Activated gamma-delta T cell treated with Interleukin-2 at 50 U/mL for 16 hours (primary cell): ENCODE measurements around the gene RGS4.
"Not testable (repeated sequence)": the region's sequence is repeated elsewhere in the genome, so short reads cannot be mapped to it uniquely, and the experiment has no call there.

Experiments used
- DNase-seq: peaks from one replicate; pipeline ENCODE4 v3.0.0-alpha.2; 2020

RGS4 gene

DNA sequence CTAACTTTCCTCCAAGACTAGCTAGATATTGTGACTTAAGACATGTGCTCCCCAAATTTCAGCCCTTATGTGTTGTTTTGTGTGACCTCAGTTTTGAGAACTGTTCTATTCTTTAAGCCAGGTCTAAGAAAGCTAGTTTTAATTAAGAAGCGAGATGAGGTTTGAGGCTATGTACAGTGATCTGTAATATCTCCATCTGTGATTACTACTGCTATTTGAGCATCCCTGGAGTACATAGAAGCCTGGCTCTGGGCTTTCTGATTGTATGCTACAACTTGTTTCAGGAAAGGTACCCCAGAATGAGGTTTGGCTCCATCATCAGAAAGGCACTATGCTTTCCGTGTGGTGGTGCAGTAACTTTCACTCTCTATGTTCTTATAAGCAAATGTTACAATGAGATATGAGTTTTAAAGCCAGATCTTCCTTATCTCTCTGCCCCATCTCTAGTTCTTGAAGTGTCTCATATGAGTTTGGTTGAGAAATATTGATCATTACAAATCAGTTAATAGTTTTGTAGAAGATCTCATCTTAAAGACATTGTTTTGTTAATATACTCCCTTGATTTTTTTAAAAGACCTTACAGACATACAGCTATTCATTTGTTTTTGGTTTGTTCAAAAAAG is 605 bp downstream of the RGS4 start:
- no peak for DNase-seq

- DNase-seq = peak; percentile 3
Observed at GRCh38 chr1:163071405-163072255, 2.5 kb downstream of the RGS4 start.

DNA sequence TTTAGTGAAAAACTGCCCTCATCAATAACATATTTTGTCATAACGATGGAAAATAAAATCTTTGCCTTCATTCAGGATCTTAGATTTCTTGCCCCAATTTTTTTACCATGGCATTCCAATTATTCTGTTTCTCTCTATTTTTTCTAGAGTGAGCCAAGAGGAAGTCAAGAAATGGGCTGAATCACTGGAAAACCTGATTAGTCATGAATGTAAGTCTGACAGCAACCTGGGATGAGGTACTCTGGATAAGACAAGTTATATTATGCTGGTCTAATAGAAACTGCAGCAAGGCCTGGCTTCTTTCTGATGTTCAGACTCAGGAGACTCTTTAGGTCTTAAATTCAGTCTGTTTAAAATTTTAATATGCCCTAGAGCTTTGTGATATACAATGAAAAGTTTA is 3.5 kb downstream of the RGS4 start:
- DNase-seq = no peak

DNA sequence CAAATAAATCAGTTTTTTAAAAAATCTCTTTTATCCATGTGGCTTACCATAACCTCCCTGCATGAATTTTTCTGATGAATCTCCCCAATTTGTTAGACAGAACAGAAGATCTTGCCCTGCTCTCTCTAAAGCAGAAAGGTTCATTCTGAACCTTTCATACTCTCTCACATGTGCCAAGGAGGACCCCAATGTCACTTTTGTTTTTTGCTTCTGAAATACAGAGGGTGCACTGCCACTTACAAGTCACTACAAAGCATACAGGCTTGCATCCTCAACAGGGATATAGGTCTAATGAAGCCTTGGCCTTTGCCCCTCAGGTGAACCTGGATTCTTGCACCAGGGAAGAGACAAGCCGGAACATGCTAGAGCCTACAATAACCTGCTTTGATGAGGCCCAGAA is 4.8 kb downstream of the RGS4 start:
- no peak for DNase-seq

DNA sequence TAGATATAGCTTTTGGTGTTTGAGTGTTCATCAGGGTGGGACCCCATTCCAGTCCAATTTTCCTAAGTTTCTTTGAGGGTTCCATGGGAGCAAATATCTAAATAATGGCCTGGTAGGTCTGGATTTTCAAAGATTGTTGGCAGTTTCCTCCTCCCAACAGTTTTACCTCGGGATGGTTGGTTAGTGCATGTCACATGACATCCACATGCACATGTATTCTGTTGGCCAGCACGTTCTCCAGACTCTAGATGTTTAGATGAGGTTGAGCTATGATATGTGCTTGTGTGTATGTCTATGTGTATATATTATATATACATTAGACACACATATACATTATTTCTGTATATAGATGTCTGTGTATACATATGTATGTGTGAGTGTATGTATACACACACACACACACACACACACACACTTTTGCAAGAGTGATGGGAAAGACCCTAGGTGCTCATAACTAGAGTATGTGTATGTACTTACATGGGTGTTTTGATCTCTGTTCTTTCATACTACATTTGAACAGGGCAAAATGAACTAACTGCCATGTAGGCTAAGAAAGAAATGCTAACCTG is 5.6 kb downstream of the RGS4 start:
- no peak for DNase-seq

DNA sequence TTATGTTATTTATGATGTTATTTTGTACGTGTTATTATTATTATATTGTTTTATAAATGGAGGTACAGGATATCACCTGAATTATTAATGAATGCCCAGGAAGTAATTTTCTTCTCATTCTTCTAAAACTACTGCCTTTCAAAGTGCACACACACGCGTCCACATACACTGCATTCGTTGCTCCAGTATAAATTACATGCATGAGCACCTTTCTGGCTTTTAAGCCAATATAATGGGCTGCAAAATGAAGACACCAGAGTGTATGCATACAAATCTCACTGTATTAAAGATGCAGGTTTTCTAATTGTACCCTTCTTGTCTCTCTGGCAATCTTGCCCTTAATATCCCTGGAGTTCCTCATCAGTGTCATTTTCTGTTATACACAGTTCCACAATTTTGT is 6.9 kb downstream of the RGS4 start:
- no peak for DNase-seq

DNA sequence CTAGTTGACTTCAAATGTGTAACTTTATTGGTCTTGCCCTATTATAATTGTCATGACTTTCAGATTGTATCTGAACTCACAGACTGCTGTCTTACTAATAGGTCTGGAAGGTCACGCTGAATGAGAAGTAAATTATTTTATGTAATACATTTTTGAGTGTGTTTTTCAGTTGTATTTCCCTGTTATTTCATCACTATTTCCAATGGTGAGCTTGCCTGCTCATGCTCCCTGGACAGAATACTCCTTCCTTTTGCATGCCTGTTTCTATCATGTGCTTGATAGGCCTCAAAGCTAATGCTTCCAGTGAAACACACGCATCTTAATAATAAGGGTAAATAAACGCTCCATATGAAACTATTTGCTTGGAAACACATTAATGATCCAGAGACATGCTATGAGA is 7.3 kb downstream of the RGS4 start:
- DNase-seq = no peak

DNA sequence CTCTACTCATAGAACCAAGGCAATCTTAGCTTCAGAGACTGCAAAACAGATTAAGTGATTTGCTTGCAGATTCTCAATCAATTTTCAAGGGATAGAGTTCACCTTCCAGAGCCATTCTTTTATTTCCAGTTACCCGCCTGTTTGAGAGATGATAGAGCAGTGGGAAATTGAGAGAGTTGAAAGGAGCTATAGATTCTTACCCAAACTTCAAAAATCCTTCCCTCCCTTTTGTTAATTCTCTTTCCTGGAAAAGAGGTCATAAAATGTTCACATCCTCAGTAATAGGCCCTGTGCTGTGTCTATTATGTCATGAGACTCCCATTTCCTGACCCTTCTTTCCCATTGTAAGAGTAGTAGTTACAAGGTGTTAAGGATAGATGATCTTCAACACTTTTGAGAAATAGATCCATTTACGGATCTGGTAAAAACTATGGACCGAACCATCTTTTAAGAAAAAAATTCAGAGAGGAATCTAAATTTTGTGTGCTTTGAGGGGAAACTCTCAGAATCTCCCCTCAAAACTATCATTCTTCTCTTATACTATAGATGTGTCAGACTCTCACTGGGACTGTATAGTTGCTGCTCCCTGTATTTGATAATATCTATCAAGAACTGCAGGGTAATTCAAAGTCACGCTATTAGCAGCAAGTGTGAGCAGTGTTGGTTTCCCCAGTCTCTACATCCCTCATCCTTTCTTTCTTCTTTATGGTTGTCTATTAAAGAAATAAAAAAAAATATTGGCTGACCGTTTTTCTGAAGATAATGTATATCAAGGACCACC is 8.0 kb downstream of the RGS4 start:
- no peak for DNase-seq

GRCh38 chr1:163082971-163083370 is 13.8 kb downstream of the RGS4 start:
- DNase-seq = no peak

DNA sequence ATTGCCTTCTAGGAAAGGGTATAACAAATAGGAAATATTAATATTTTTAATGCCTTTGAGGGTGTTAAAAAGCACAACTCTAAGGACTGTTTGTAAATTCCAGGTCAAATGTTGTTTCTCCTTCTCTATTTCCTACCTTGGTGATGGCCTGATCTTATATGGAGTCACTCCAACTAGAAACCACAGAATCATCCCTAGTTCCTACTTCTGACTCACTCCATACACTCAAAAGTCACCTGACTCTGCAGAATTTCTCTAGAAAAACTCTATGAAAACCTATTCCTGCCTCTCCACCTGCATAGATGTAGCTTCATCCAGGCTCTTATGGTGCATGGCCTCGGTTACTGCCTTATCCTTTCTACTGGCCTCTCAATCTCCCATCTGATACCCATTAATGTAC is 14.5 kb downstream of the RGS4 start:
- DNase-seq = no peak

DNA sequence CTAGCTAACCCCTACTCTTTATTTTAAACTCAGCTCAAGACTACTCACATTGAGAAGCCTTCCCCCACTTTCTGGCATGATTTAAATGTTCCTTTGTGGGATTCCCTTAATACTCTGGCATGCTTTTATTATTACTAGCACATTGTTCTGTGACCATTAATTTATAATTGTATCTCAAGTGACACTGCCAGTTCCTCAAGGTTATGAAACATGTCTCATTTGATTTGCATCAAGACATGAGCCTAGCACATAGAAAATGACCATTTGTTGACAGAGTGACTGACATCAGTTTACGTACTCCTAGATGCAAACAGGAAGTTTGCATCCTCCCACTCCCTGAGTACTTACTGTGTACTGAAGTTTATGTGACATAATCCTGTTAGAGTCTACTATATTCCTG is 15.2 kb downstream of the RGS4 start:
- no peak for DNase-seq

- DNase-seq = no peak
Observed at GRCh38 chr1:163085041-163085903, 16.1 kb downstream of the RGS4 start.

- DNase-seq = no peak
Observed at GRCh38 chr1:163085904-163086268, 16.7 kb downstream of the RGS4 start.

DNA sequence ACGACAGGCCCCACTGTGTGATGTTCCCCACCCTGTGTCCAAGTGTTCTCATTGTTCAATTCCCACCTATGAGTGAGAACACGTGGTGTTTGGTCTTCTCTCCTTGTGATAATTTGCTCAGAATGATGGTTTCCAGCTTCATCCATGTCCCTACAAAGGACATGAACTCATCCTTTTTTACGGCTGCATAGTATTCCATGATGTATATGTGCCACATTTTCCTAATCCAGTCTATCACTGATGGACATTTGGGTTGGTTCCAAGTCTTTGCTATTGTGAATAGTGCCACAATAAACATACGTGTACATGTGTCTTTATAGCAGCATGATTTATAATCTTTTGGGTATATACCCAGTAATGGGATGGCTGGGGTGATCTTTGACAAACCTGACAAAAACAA is 20.0 kb downstream of the RGS4 start:
- DNase-seq = not testable (repeated sequence)

GRCh38 chr1:163090321-163090945 is 21.3 kb downstream of the RGS4 start:
- no peak for DNase-seq

- DNase-seq = no peak
Observed at GRCh38 chr1:163093169-163093568, 24.0 kb downstream of the RGS4 start.

GRCh38 chr1:163093579-163093978 is 24.4 kb downstream of the RGS4 start:
- DNase-seq = no peak

DNA sequence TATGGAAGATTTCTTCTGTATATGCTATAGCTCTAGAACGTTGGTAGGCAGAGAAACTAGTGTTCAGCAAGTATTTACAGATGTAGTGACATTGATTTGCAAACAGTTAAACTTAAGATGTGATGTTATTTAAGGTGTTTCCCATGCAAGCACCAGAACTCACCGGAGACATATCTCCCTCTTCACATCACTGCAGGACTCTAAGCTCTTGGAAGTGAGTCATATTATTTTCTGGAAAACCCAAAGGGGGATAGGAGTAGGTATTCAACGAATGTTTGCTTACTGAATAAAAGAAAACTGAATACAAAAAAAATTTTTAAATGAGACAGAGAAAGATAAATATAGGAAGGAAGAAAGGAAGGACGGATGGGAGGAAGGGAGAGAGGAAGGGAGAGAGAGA is 25.0 kb downstream of the RGS4 start:
- no peak for DNase-seq

GRCh38 chr1:163094589-163094988 is 25.4 kb downstream of the RGS4 start:
- no peak for DNase-seq

- DNase-seq = no peak
Observed at GRCh38 chr1:163095213-163095612, 26.1 kb downstream of the RGS4 start.

GRCh38 chr1:163102590-163102989 is 33.4 kb downstream of the RGS4 start:
- no peak for DNase-seq
